ENCODE data around the gene RTEL1.
"Not testable (repeated sequence)": the region's sequence is repeated elsewhere in the genome, so short reads cannot be mapped to it uniquely, and the experiment has no call there.

Gene RTEL1

GRCh38 chr20:63665708-63666107 lies 7.6 kb downstream of the RTEL1 start:
- DNase-seq (ENCODE audit: low read depth) = no peak

GRCh38 chr20:63667858-63668257 lies 9.7 kb downstream of the RTEL1 start:
- no peak for DNase-seq (ENCODE audit: low read depth)

- DNase-seq (ENCODE audit: low read depth) = no peak
Observed at GRCh38 chr20:63668351-63668750, 10.2 kb downstream of the RTEL1 start.

GRCh38 chr20:63671695-63672094 lies 13.6 kb downstream of the RTEL1 start:
- not testable (repeated sequence) for DNase-seq (ENCODE audit: low read depth)

GRCh38 chr20:63672666-63673065 lies 14.6 kb downstream of the RTEL1 start:
- DNase-seq (ENCODE audit: low read depth) = no peak

- no peak for DNase-seq (ENCODE audit: low read depth)
Observed at GRCh38 chr20:63673951-63674350, 15.8 kb downstream of the RTEL1 start.

GRCh38 chr20:63675681-63676368 lies 17.7 kb downstream of the RTEL1 start:
- DNase-seq (ENCODE audit: low read depth) = no peak

- DNase-seq (ENCODE audit: low read depth) = no peak
Observed at GRCh38 chr20:63678071-63678470, 20.0 kb downstream of the RTEL1 start.

- no peak for DNase-seq (ENCODE audit: low read depth)
Observed at GRCh38 chr20:63678667-63679465, 20.8 kb downstream of the RTEL1 start.

- DNase-seq (ENCODE audit: low read depth) = no peak
Observed at GRCh38 chr20:63679799-63680305, 21.7 kb downstream of the RTEL1 start.

GRCh38 chr20:63680427-63680826 lies 22.3 kb downstream of the RTEL1 start:
- no peak for DNase-seq (ENCODE audit: low read depth)

GRCh38 chr20:63680857-63681608 lies 22.9 kb downstream of the RTEL1 start:
- DNase-seq (ENCODE audit: low read depth) = no peak

- DNase-seq (ENCODE audit: low read depth) = no peak
Observed at GRCh38 chr20:63681609-63682142, 23.6 kb downstream of the RTEL1 start.

- DNase-seq (ENCODE audit: low read depth) = no peak
Observed at GRCh38 chr20:63682384-63683139, 24.4 kb downstream of the RTEL1 start.

GRCh38 chr20:63685269-63686026 lies 27.3 kb downstream of the RTEL1 start:
- no peak for DNase-seq (ENCODE audit: low read depth)

GRCh38 chr20:63686094-63686491 lies 28.0 kb downstream of the RTEL1 start:
- no peak for DNase-seq (ENCODE audit: low read depth)

- peak; percentile 38 for DNase-seq (ENCODE audit: low read depth)
Observed at GRCh38 chr20:63686492-63687321, 28.6 kb downstream of the RTEL1 start.

GRCh38 chr20:63687419-63688178 lies 29.5 kb downstream of the RTEL1 start:
- DNase-seq (ENCODE audit: low read depth) = no peak

Data from activated T-cell treated with anti-CD3 and anti-CD28 coated beads for 48 hours (primary cell).